ENCODE results near the gene CAMKV. TPM values are rescaled to one million over a fixed set of nuclear protein-coding genes. Genes with fewer than 3 reads are reported as not detected.

CAMKV gene
- total and polyA plus RNA-seq, 2 of the 8 experiments (the other 6 are each of a cell fraction or from before 2014, with no cell fraction given) = 56.3 to 66.4 TPM

DNA sequence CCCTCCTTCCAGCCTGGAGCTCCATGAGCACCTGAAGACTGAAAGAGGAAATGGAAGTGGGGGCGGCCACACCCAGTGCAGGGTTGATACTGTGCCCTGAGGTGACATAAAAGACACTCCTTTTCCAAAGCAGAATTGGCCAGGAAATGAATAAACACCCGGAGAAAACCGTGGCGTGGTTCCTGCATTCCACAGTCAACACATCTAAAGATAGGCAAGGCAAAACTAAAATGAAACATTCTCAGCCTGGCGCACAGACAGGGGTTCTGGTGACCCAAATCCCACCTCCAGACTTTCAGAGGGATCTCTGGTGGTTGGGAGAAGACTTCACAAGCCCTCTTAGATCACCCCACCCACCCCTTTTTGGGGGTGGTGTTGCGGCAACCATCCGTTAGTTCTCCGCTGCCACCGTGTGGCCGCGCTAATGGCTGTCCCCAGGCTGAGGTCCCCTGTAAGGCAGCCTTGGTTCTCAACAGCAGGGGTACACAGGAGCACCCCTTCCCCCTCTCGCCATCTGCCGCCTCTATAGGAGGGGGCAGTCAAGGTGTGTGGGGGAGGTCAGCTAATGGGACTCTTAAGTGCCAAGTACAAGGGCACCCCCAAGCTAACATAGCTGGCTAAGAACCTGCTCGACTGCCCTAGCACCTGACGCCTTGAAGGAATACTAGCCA, 36.5 kb upstream of the CAMKV start:
- H2BK15ac ChIP-seq (ENCODE audit: low read length) = peak overlapping the region; percentile 33; the same call in 1 of the 2 replicates
- no peak overlapping the region for H3K9ac ChIP-seq (replicated peaks in 1 of 4; ENCODE audit: extremely low read depth in 1 of 4, low read depth in 3 of 4, low read length in 3 of 4)
- H3K9me3 ChIP-seq (ENCODE audit: insufficient read depth in 2 of 2, low read depth in 1 of 2, low read length in 1 of 2) = no peaks in the 10 kb centered on the region
- no peak overlapping the region for H3K4ac ChIP-seq (replicated peaks; ENCODE audit: insufficient read length, low read depth, low read length)
- peak overlapping the region in 1 of 2 experiments; percentile 1; a peak in 3 of 4 replicates for H3K4me2 ChIP-seq (ENCODE audit: insufficient read depth in 1 of 2, low read depth in 2 of 2, low read length in 2 of 2)
- POLR2A ChIA-PET (ENCODE audit: partially characterized antibody) = interaction anchor here (0.6 to 5.1 kb wide), 9 partner anchors 13 to 1907 kb away, joined by 3 to 23 read pairs (median 3); partner anchors contain the start of gene MON1A
- H2BK20ac ChIP-seq (ENCODE audit: low read length) = peak overlapping the region; percentile 91; the same call in 1 of the 2 replicates
- H3K79me1 ChIP-seq (ENCODE audit: low read depth, low read length) = no peaks in the 10 kb centered on the region
- peak overlapping the region in 1 of 4 experiments; percentile 10; a peak in 1 of 8 replicates for H3K4me3 ChIP-seq (ENCODE audit: extremely low read depth in 1 of 4, insufficient read depth in 2 of 4, low read depth in 3 of 4, low read length in 4 of 4)
- H3K79me2 ChIP-seq (ENCODE audit: control insufficient read depth in 1 of 2, insufficient read depth in 2 of 2, low read length in 2 of 2) = no peaks in the 10 kb centered on the region
- WGBS, 2 experiments (ENCODE audit: extremely low coverage in 1 of 2, insufficient coverage in 1 of 2, insufficient read length in 1 of 2, insufficient replicate concordance in 2 of 2, low coverage in 1 of 2, low lambda C conversion rate in 2 of 2, missing lambda C conversion rate in 1 of 2) = 36% methylated on average over 15 of the region's 15 CpGs; no CpG with 5 or more reads in 1 of the 2 experiments
- peaks cover 0 to 20% (median 16%) of the 10 kb centered on the region in 4 experiments; a peak in 5 of 7 replicates for H3K27me3 ChIP-seq (replicated peaks in 1 of 4; ENCODE audit: control insufficient read depth in 3 of 4, extremely low read depth in 1 of 4, insufficient read depth in 3 of 4, low read length in 3 of 4)
- no peaks in the 10 kb centered on the region for H3K36me3 ChIP-seq (ENCODE audit: control insufficient read depth in 2 of 4, insufficient read depth in 4 of 4, low read length in 3 of 4)
- no peak overlapping the region for H2AK5ac ChIP-seq (ENCODE audit: low read depth, low read length)
- H3K14ac ChIP-seq (ENCODE audit: insufficient read length) = no peak overlapping the region
- CTCF ChIA-PET (ENCODE audit: partially characterized antibody) = interaction anchor here (0.5 to 16.1 kb wide), 34 partner anchors 10 to 266 kb away, joined by 3 to 306 read pairs (median 4); partner anchors contain the start of gene MON1A
- FAIRE-seq (peak; percentile 45), DNase-seq (ENCODE audit: low read depth in 1 of 2, low spot score in 2 of 2) (peak in 1 of 2 experiments; percentile 77)
- H3K23me2 ChIP-seq (ENCODE audit: low read depth, low read length) = peaks cover 8% of the 10 kb centered on the region; the same call in 1 of the 2 replicates
- no peak overlapping the region for H2BK120ac ChIP-seq (replicated peaks; ENCODE audit: low read depth, low read length)
- no peak overlapping the region; the same call in 1 of the 2 replicates for H2BK12ac ChIP-seq (ENCODE audit: low read depth, low read length)
- H4K5ac ChIP-seq (ENCODE audit: insufficient read length, low read depth, low read length) = no peak overlapping the region
- no peak overlapping the region for H3K27ac ChIP-seq (ENCODE audit: low read depth, low read length)
- no peak overlapping the region for H4K91ac ChIP-seq (replicated peaks; ENCODE audit: insufficient read length, low read length)
- no peak overlapping the region for H2BK5ac ChIP-seq (ENCODE audit: low read depth, low read length)
- no peak overlapping the region for H2AFZ ChIP-seq (ENCODE audit: low read length)
- H4K8ac ChIP-seq (ENCODE audit: extremely low read depth, insufficient read depth, low read length) = no peak overlapping the region
- peak overlapping the region; percentile 51 for H3K18ac ChIP-seq (ENCODE audit: extremely low read depth, low read length)
- peaks cover 0 to 1% of the 10 kb centered on the region in 2 experiments for H4K20me1 ChIP-seq (replicated peaks in 1 of 2; ENCODE audit: control insufficient read depth in 1 of 2, insufficient read depth in 2 of 2, low read length in 2 of 2)
- no peak overlapping the region for H3K56ac ChIP-seq (replicated peaks; ENCODE audit: insufficient read length, low read depth, low read length)
- no peak overlapping the region for H3K23ac ChIP-seq (ENCODE audit: insufficient read length)
- peaks cover 3 to 44% (median 27%) of the 10 kb centered on the region in 4 experiments for H3K4me1 ChIP-seq (replicated peaks in 1 of 4; ENCODE audit: control insufficient read depth in 3 of 4, insufficient read depth in 4 of 4, low read length in 3 of 4)
- no peak for TF ChIP-seq NRF1 (IDR thresholded peaks at IDR 0.05; ENCODE audit: low read depth, low read length)
- TF ChIP-seq CBX8 (IDR thresholded peaks at IDR 0.05; ENCODE audit: borderline replicate concordance, low read depth, low read length) = no peak
- TF ChIP-seq HDAC2 (IDR thresholded peaks at IDR 0.05; ENCODE audit: borderline replicate concordance in 1 of 2, low read depth in 2 of 2, low read length in 2 of 2) = no peak
- TF ChIP-seq CHD2 (IDR thresholded peaks at IDR 0.05; ENCODE audit: low read length) = no peak
- no peak for TF ChIP-seq JUN (IDR thresholded peaks at IDR 0.05; ENCODE audit: low read depth, low read length)
- TF ChIP-seq, protein P1, sequence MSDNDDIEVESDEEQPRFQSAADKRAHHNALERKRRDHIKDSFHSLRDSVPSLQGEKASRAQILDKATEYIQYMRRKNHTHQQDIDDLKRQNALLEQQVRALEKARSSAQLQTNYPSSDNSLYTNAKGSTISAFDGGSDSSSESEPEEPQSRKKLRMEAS (IDR thresholded peaks at IDR 0.05) = 0 out of 2 replicates have a peak, but pooled peaks have one; percentile 25
- TF ChIP-seq RAD21 (IDR thresholded peaks at IDR 0.05 in 1 of 2, conservative IDR thresholded peaks at IDR 0.05 in 1 of 2; ENCODE audit: low read depth in 2 of 2, low read length in 2 of 2) = peak; percentile 80 to 85
- TF ChIP-seq YY1 (IDR thresholded peaks at IDR 0.05; ENCODE audit: low read depth, low read length) = peak; percentile 50; the same call in 1 of the 2 replicates
